Measurements from ENCODE around the gene RAD18.

The RAD18 gene

GRCh38 chr3:8966150-8966819, 3.0 kb upstream of the RAD18 start:
- Histone ChIP-seq H3K4me2 (no peak overlapping the region), H3K9ac (no peak overlapping the region), H3K9me3 (replicated peaks in 1 of 11) (no peaks in the 10 kb centered on the region), H3K27ac (no peak overlapping the region), H4K20me1 (peaks cover 0 to 12% (median 0%) of the 10 kb centered on the region in 11 experiments; a peak in 3 of 22 replicates), H3K36me3 (peaks cover 0 to 5% (median 0%) of the 10 kb centered on the region in 11 experiments; a peak in 4 of 22 replicates), H3K4me3 (no peak overlapping the region), H3K27me3 (no peaks in the 10 kb centered on the region), H3K4me1 (peaks cover 14 to 32% (median 22%) of the 10 kb centered on the region in 10 experiments)
- TF ChIP-seq Cebpa-rat (IDR thresholded peaks at IDR 0.05) = no peak

GRCh38 chr3:8964436-8965370, 1.4 kb upstream of the RAD18 start:
- no peak overlapping the region for H3K9ac ChIP-seq

DNA sequence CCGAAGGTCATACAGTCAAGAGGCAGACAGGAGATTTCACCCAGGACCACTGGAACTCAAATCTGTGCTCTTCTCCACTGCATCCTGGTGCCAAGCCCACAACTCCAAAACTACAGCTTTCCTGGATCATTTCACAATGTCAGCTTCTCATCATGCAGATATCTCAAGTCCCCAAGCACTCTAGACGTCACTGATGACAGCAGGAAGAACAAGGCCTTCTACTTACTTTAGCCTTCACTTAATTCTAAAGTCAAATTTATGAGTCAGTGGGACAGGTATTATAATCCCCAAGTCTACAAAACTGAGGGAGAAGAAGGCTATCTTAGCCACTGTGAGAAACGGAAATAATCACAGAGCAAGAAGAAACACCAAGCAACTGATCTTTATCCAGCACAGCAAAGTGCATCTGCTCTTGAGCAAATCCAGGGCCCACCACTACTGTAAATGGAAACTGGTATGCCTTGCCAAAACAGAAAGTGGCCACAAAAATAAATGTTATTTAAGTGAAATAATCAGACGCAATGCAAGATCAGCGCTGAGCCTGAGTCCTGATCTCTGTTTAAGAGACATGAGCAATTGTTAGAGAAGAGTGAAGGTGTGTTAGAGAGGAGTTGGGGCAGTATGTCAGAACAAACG, 928 bp downstream of the RAD18 start:
- H3K9ac ChIP-seq = peak overlapping the region; percentile 78 to 88 (median 84)
- H3K4me3 ChIP-seq = peak overlapping the region; percentile 70 to 91 (median 82)
- peaks cover 4 to 43% (median 24%) of the 10 kb centered on the region in 11 experiments; a peak in 19 of 22 replicates for H3K36me3 ChIP-seq
- no peak for TF ChIP-seq Cebpa-rat (IDR thresholded peaks at IDR 0.05)
- H3K4me2 ChIP-seq = peak overlapping the region; percentile 84 to 98 (median 90)
- no peaks in the 10 kb centered on the region for H3K27me3 ChIP-seq
- peak overlapping the region in 10 of 11 experiments; percentile 69 to 83 (median 80); a peak in 19 of 22 replicates for H3K27ac ChIP-seq
- H4K20me1 ChIP-seq = peaks cover 0 to 25% (median 3%) of the 10 kb centered on the region in 11 experiments; a peak in 9 of 22 replicates
- peaks cover 25 to 56% (median 35%) of the 10 kb centered on the region in 10 experiments for H3K4me1 ChIP-seq
- no peaks in the 10 kb centered on the region for H3K9me3 ChIP-seq (replicated peaks in 1 of 11)

More at GRCh38 chr3:8964436-8965370, 1.4 kb upstream of the RAD18 start:
- H3K4me1 ChIP-seq = peaks cover 24 to 48% (median 31%) of the 10 kb centered on the region in 10 experiments
- H3K27ac ChIP-seq = no peak overlapping the region
- peak overlapping the region in 2 of 11 experiments; percentile 11 to 34; a peak in 1 of 22 replicates for H3K4me2 ChIP-seq
- H3K27me3 ChIP-seq = no peaks in the 10 kb centered on the region
- peaks cover 0 to 21% (median under 1%) of the 10 kb centered on the region in 11 experiments; a peak in 6 of 22 replicates for H3K36me3 ChIP-seq
- no peaks in the 10 kb centered on the region for H3K9me3 ChIP-seq (replicated peaks in 1 of 11)
- TF ChIP-seq Cebpa-rat (IDR thresholded peaks at IDR 0.05) = no peak
- H4K20me1 ChIP-seq = peaks cover 0 to 19% (median 3%) of the 10 kb centered on the region in 11 experiments; a peak in 6 of 22 replicates
- no peak overlapping the region for H3K4me3 ChIP-seq

DNA sequence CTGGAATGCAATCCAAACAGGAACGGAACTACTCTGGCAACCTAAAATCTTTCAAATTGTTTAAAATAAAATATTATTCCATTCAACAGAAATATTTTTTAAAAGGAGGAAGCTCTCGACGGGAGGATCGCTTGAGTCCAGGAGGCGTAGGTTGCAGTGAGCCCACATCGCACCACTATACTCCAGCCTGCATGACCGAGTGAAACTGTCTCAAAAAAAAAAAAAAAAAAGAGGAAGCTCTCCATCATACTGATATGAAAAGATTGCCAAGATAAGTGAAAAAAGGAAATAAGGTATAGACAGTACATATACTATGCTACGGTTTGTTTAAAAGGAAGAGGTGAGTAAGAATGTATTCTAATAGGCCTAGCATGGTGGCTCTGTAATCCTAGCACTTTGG, 3.6 kb downstream of the RAD18 start:
- 0 out of 22 replicates have a peak overlapping the region, but pooled peaks of 1 of the 11 experiments have one; percentile 3 for H3K9ac ChIP-seq
- peaks cover 44 to 64% (median 52%) of the 10 kb centered on the region in 10 experiments for H3K4me1 ChIP-seq
- peak overlapping the region in 10 of 11 experiments; percentile 6 to 71 (median 50); a peak in 15 of 22 replicates for H3K4me2 ChIP-seq
- peaks cover 4 to 59% (median 38%) of the 10 kb centered on the region in 11 experiments; a peak in 19 of 22 replicates for H3K36me3 ChIP-seq
- no peak for TF ChIP-seq Cebpa-rat (IDR thresholded peaks at IDR 0.05)
- no peaks in the 10 kb centered on the region for H3K9me3 ChIP-seq (replicated peaks in 1 of 11)
- no peak overlapping the region for H3K4me3 ChIP-seq
- no peaks in the 10 kb centered on the region for H3K27me3 ChIP-seq
- H3K27ac ChIP-seq = 0 out of 22 replicates have a peak overlapping the region, but pooled peaks of 1 of the 11 experiments have one; percentile 0
- H4K20me1 ChIP-seq = peaks cover 0 to 35% (median 3%) of the 10 kb centered on the region in 11 experiments; a peak in 11 of 22 replicates

DNA sequence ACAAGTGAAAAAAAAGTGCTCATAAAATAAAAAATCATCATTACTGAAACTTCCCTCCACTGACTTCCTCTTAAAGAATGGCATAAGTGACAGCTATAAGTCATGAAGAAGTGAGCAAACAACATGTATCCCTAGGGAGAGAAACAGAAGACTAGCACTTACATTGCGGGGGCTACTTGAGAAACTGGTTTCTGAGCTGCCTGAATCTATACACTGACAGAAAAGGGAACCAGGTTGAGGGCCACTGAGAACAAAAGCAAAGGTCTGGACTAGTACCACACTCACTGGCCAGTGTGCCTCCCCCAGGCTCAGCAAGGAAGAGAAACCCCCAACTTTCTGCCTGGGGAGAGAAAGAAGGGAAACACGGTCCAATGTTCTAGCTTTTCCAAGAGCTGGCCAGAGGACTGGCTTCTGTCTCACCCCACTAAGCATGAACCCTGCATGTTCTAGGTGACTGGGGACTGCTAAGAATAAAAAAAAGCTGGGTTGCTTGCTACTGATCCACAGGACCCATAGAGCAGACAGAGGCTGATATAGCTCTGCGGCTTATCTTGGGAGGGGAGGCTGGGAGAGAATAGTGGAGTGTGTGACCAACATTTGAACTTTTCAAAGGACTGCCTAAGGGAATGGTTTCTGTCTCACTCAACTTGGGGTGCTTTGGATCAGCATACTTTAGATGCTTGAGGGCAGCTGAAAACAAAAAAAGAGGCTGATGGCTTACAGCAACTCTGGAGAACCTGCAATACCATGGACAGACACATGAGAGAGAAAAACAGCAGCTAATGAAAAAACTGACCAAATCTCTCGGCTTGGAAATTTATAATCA, 8.1 kb downstream of the RAD18 start:
- Histone ChIP-seq H3K9ac (peak overlapping the region; percentile 56 to 78 (median 67); a peak in 21 of 22 replicates), H3K36me3 (peaks cover 4 to 58% (median 38%) of the 10 kb centered on the region in 11 experiments; a peak in 20 of 22 replicates), H3K27ac (peak overlapping the region; percentile 35 to 83 (median 80); a peak in 21 of 22 replicates), H3K4me1 (peaks cover 32 to 45% (median 37%) of the 10 kb centered on the region in 10 experiments), H3K4me3 (peak overlapping the region in 2 of 10 experiments; percentile 9 to 17; a peak in 1 of 20 replicates), H3K4me2 (peak overlapping the region; percentile 70 to 86 (median 80)), H4K20me1 (peaks cover 0 to 30% (median 3%) of the 10 kb centered on the region in 11 experiments; a peak in 12 of 22 replicates), H3K27me3 (no peaks in the 10 kb centered on the region), H3K9me3 (replicated peaks in 1 of 11) (no peaks in the 10 kb centered on the region)
- TF ChIP-seq Cebpa-rat (IDR thresholded peaks at IDR 0.05) = no peak

- peaks cover 22 to 40% (median 33%) of the 10 kb centered on the region in 10 experiments for H3K4me1 ChIP-seq
- no peak overlapping the region for H3K27ac ChIP-seq
- H3K4me3 ChIP-seq = no peak overlapping the region
- no peak overlapping the region for H3K9ac ChIP-seq
- H4K20me1 ChIP-seq = peaks cover 0 to 37% (median 13%) of the 10 kb centered on the region in 11 experiments; a peak in 9 of 22 replicates
- H3K4me2 ChIP-seq = peak overlapping the region in 6 of 11 experiments; percentile 8 to 85 (median 30); a peak in 6 of 22 replicates
- H3K36me3 ChIP-seq = peaks cover 4 to 57% (median 33%) of the 10 kb centered on the region in 11 experiments; a peak in 20 of 22 replicates
- H3K27me3 ChIP-seq = no peaks in the 10 kb centered on the region
- H3K9me3 ChIP-seq (replicated peaks in 1 of 11) = no peaks in the 10 kb centered on the region
- no peak for TF ChIP-seq Cebpa-rat (IDR thresholded peaks at IDR 0.05)
These were observed 10.0 kb downstream of the RAD18 start for GRCh38 chr3:8953313-8953712.

DNA sequence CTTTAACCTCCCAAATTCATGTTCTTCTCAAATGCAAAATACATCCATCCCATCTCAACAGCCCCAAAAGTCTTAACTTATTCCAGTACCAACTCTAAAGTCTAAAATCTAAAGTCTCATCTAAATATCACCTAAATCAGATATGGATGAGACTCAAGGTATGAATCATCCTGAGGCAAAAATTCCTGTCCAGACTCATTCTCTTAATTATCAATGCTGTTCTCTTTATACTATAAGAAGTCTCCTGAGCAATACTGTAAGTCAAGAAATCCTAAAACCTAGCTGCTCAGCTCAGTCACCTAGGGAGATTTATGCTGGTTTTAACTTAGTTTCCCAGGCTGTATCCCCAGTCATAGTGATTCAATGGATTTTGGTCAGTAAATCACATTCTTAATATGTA, 11.1 kb downstream of the RAD18 start:
- no peak overlapping the region for H3K27ac ChIP-seq
- H3K4me1 ChIP-seq = peaks cover 22 to 48% (median 33%) of the 10 kb centered on the region in 10 experiments
- H3K9me3 ChIP-seq (replicated peaks in 1 of 11) = no peaks in the 10 kb centered on the region
- H3K4me2 ChIP-seq = no peak overlapping the region
- peaks cover 0 to 43% (median 13%) of the 10 kb centered on the region in 11 experiments; a peak in 9 of 22 replicates for H4K20me1 ChIP-seq
- H3K9ac ChIP-seq = no peak overlapping the region
- no peak for TF ChIP-seq Cebpa-rat (IDR thresholded peaks at IDR 0.05)
- no peak overlapping the region for H3K4me3 ChIP-seq
- H3K36me3 ChIP-seq = peaks cover 0 to 57% (median 32%) of the 10 kb centered on the region in 11 experiments; a peak in 20 of 22 replicates
- H3K27me3 ChIP-seq = no peaks in the 10 kb centered on the region

Data from BLaER1 treated with 17β-estradiol and CSF1 and Interleukin-3, amounts not matched to agents 10 nM and 100 nM (cell line).